GM19395 (cell line): ENCODE measurements around the gene PHACTR2.
"Not testable (repeated sequence)": the region's sequence is repeated elsewhere in the genome, so short reads cannot be mapped to it uniquely, and the experiment has no call there.

Experiments used
- ATAC-seq: cut with Tn5 transposase; IDR thresholded peaks from one replicate; pipeline ENCODE4 v1.9.1; 2021; ENCODE audit warnings: mild to moderate bottlenecking, moderate library complexity; ENCODE audit not compliant: unreplicated experiment

PHACTR2 gene

DNA sequence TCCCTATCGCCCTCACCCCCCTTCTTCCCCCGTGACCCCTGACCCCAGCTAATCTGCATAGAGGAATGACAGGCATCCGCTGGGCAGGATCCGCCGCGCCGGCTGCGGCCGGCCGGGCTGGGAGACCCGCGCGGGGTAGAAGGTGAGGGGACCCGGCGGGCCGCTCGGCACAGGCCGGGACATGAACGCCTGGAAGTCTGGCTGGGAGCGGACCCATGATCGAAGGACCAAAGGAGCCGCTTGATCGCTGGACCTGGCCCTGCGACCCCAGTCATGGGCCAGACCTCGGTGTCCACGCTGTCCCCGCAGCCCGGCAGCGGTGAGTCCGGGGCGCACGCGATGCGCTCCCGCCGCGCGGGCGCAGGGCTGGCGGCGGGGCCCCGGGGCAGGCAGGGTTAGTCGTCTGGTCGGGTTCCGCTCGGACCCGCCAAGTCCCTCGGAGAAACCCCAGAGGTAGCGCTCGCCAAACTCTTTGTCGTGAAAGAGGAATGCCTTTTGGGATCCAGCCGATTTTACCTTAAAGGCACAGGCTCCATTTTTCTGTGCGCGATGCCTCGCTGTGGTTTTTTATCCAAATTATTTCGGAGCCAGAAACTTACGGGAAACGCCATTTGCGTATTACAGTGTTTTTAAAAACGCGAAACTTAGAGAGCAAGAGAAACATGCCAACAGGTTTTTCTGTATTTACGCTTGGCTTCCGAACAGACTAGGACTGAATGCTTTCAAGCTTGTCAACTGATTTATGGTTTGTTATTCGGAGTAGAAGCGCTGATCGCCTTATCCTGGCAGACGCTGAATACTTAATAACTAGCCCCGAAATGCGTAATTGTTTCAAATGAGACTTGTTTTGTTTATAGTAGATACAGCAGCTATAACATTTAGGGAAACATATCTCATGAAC lies at the start of gene PHACTR2:
Gene PHACTR2 (plus strand): TSS at position 75 of the 901 bp plus-strand sequence. CDS start 199 bp downstream, at position 274.
- ATAC-seq = peak; percentile 52

DNA sequence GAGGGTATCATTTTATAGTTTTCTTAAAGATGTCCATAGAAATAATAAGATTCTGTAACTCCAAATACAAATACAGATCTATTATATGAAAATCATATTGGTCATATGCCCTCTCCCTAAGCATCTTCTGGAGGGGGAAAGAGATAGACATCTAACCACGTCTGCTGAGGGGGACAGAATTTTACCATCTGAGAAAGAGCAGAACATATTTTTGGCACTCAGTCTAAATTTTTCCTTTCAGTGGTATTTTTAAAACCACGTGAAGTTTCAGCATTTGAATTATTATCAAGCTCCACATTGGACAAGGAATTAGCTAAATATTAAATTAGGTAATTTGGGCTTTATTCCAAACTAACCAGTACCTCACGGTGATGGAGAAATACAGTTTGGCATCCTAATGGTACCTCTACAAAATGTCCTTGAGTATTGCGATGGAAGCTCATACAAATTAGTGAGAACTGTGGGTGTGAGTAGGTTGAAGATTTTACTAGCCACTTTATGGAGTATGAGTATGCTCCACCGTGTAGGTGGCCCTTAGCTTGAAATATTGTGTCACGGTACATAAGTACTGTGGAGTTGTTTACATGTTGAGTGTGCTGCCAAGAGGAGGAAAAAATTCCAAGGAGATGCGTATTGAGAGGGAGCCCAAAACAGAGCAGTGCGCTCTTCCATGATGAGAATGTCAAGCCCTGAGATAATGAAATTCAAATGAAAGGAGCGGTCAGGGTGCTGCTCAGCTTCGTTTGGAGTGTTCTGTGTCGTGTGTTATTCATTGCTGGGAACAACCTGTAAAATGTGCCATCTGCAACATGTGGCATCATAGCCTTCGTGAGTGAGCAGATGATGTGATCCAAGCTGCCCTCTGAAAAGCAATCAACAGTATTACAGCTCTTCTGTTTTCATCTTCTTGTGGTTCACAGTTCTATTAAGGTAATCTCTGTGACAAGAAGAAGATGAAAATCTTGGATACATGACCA lies 48.4 kb upstream of the PHACTR2 start:
- ATAC-seq = no peak

DNA sequence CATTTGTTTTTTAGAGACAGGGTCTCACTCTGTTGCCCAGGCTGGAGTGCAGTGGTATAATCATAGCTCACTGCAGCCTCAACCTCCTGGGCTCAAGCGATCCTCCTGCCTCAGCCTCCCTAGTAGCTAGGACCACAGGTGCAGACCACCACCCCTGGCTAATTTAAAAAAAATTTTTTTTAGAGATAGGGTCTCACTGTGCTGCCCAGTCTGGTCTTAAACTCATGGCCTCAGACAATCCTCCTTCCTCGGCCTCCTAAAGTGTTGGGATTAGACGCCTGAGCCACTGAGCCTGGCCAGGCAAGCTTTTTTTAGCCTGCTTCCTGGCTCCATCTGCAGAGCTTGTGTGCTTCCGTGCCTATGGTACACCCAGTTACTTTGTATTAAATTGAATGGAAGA lies 46.6 kb upstream of the PHACTR2 start:
- not testable (repeated sequence) for ATAC-seq

DNA sequence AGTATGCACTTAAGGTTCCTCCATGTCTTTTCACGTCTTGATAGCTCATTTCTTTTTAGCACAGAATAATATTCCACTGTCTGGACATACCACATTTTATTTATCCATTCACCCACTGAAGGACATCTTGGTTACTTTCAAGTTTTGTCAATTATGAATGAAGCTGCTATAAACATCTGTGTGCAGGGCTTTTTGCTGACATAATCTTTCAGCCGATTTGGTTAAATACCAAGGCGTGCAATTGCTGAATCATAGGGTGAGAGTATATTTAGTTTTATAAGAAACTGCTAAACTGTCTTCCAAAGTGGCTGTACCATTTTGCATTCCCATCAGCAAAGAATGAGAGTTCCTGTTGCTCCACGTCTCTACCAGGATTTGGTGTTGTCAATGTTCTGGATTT lies 44.9 kb upstream of the PHACTR2 start:
- ATAC-seq = no peak

DNA sequence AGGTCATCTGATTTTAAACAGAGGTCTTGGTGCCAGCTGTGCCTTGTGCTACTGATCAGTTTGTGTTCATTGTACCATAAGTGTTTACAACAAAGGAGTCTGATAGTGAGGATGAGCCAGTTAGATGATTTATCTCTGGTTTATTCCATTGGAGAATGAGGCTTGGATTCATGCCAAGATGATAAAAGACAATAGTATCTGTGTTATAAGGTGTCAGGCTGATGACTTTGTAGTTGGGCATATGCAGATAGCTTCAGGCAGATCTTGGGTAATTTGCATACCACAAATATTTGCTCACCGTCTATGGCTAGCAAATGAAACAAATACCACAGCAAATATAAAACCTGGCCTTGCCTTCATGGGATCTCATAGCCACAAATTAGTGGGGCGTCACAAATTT lies 43.3 kb upstream of the PHACTR2 start:
- ATAC-seq = no peak

DNA sequence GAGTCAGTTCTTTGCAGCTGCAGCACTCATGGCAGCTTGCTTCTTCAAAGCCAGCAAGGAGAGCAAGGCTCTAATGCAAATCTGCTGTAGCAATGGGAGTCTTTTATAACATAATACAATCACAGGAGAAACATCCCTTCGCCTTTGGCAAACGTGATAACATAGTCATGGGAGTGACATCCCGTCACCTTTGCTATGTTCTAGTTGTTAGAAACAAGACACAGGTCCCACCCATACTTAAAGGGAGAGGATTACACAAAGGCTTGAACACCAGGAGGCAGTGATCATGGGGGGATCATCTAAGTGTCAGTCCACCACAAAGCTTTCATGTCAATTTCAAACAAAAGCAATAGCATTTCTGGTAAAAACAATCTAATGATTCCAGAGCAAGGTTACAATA lies 40.1 kb upstream of the PHACTR2 start:
- ATAC-seq = no peak

DNA sequence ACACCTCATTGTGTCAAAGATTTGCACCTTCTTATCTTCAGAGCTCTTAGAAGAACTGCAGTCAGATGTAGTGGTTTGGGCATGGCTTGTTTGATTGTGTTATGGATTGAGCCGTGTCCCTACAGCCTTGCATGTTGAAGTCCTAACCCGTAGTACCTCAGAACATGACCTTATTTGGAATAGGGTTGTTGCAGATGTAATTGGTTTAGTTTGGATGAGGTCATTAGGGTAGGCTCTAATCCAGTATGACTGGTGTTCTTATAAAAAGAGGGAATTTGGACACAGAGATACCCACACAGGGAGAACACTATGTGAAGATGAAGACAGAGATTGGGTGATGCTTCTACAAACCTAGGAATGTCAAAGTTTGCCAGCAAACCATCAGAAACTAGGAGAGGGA lies 35.4 kb upstream of the PHACTR2 start:
- no peak for ATAC-seq

DNA sequence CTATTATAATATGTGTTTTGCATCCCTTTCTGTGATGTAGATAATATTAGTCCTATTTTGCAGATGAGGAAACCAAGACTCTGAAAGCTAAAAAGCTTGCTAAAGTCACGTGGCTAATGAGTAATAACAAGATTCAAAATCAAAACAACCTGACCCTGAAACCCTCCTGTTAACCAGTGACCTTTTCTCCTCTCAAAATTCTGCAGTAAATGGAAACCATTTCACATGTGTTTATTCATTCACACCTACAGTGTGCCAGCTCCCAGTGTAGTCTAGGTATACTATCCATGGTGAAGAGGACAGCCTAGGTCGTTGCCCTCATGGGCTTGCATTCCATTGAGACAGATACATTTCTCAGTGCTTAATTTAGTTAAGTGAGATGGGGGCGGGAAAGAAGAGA lies 30.6 kb upstream of the PHACTR2 start:
- ATAC-seq = peak; percentile 77

DNA sequence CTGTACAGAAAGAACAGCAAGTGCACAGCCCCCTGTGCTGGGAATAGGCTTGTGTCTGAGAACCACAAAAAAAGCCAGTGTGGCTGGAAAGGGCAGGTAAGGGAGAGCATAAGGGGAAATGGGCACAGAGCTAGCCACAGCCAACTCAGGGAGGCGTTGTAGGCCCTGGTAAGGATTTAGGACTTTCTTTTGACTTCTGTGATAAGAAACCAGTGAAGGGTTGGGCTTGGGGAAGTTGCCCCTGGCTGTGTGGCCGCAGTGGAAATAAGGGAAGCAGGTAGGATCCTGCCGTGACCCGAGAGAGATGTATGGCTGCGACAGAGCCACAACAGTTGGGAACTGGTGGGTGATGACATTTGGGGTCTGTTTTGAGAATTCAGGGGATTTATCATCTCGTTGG lies 30.0 kb upstream of the PHACTR2 start:
- no peak for ATAC-seq

DNA sequence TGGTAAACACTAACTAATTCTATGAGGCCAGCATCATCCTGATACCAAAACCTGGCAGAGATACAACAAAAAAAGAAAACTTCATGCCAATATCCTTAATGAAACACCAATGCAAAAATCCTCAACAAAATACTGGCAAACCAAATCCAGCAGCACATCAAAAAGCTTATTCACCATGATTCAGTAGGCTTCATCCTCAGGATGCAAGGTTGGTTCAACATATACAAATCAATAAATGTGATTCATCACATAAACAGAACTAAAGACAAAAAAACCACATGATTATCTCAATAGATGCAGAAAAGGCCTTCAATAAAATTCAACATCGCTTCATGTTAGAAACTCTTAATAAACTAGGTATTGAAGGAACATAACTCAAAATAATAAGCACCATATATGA lies 28.4 kb upstream of the PHACTR2 start:
- ATAC-seq = not testable (repeated sequence)

DNA sequence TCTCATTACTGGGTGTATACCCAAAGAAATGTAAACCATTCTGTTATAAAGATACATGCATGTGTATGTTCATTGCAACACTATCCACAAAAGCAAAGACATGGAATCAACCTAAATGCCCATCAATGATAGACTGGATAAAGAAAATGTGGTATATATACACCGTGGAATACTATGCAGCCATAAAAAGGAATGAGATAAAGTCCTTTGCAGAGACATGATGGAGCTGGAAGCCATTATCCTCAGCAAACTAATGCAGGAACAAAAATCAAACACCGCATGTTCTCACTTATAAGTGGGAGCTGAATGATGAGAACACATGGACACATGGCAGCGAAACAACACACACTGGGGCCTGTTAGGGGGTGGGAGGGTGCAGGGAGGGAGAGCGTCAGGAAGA lies 26.4 kb upstream of the PHACTR2 start:
- not testable (repeated sequence) for ATAC-seq

DNA sequence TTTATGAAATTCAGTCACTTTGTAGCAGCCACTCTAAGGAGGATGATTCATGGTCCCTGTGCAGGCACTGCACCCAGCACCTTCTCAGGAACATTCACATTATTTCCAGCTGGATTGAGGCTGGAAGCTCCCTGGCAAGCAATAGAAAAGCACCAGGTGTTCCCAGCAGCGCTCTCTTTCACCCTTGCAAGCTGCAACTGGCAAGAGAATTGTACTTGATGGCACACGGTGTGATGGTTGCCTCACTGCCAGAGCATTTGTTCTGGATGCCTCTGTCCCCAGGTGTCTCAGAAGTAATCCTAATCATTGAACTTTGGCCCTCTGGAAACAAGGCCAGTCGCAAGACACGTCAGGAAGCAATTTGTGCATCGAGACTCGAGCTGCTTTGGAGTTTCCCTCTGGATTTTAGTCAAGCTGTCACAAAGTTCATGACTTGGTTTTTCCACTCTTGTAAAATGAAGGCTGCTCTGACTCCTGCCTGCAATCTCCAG lies 24.9 kb upstream of the PHACTR2 start:
- ATAC-seq = no peak

DNA sequence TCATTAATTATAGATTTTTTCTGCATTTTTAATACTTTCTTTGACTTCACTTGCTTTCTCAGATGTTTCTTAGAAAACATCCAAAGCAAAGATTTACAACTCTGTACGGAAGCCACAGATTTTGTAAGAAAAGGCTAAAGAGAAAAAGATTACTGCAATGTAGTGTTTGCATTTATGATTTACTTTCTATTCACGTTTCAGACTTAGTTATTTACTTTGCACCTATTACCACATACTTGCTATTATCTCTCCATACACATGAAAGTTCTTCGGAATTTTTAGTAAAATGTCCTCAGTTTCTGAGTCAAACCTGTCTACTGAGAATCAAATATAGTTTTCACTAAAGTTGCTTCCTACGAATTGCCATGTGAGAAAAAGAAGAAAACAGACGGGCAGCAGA lies 22.2 kb upstream of the PHACTR2 start:
- no peak for ATAC-seq

DNA sequence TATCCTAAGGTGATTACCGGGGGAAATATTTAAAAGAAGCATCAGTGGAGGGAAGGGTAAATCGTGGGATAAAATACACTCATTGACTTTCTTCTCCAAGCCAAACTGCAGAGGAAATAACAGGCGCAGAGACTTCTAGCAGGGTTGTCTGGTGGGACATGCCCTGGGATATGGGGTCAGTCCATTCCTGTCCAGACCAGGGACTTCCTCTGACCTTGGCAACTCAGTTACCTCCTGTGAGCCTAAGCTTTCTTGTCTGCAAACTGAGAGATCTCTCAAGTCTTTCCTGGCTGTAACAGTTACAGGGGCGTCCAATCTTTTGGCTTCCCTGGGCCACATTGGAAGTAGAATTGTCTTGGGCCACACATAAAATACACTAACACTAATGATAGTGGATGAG lies 21.7 kb upstream of the PHACTR2 start:
- no peak for ATAC-seq

DNA sequence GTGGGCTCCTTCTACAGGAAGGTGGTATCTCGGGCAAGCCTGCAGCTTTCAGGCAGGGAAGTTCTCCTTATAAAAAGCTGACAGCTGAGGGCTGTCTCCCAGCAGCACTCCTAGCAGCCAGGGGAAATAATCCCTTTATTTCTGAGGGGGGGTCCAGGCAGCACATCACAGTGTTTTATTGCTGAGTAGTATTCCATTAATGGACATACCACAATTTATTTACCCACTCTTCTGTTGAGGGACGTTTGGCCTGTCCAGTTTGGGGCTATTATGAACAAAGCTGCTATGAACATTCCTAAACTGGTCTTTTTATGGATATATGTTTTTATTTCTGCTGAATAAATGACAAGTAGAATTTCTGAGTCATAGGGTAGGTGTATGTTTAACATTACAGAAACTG lies 20.0 kb upstream of the PHACTR2 start:
- no peak for ATAC-seq

DNA sequence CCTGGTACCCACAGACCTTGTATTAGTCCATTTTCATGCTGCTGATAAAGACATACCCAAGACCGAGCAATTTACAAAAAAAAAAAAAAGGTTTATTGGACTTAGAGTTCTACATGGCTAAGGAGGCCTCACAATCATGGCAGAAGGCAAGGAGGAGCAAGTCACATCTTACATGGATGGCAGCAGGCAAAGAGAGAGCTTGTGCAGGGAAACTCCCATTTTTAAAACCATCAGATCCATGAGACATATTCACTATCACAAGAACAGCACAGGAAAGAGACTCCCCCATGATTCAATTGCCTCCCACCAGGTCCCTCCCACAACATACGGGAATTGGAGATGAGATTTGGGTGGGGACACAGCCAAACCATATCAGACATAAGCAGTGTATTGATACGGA lies 17.6 kb upstream of the PHACTR2 start:
- ATAC-seq = not testable (repeated sequence)

DNA sequence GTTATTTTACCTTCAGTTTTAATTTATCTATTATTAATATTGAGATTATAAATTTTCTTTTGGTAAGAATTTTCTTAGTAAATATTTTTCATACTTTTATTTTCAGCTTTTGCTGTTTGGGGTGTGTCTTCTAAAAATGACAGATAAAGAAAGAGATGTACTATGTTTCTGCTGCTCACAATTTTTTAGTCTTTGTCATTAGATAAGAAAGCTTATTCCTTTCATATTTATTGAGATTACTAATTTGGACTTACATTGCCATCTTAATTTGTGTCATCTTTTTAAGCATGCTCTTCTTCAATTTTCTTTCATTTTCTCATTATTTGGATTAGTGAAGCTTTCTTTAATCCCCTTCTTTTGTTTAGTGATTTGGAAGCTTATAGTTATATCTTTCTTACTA lies 13.6 kb upstream of the PHACTR2 start:
- no peak for ATAC-seq

DNA sequence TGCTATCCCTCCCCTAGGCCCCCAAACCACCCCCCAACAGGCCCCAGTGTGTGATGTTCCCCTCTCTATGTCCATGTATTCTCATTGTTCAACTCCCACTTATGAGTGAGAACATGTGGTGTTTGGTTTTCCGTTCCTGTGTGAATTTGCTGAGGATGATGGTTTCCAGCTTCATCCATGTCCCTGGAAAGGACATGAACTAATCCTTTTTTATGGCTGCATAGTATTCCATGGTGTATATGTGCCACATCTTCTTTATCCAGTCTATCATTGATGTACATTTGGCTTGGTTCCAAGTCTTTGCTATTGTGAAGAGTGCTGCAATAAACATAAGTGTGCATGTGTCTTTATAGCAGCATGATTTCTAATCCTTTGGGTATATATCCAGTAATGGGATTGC lies 11.8 kb upstream of the PHACTR2 start:
- not testable (repeated sequence) for ATAC-seq

DNA sequence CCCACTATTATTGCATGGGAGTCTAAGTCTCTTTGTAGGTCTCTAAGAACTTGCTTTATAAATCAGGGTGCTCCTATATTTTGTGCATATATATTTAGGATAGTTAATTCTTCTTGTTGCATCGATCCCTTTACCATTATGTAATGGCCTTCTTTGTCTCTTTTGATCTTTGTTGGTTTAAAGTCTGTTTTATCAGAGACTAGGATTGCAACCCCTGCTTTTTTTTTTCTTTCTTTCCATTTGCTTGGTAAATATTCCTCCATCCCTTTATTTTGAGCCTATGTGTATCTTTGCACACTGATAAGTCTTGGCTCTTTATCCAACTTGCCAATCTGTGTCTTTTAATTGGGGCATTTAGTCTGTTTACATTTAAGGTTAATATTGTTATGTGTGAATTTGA lies 8.3 kb upstream of the PHACTR2 start:
- not testable (repeated sequence) for ATAC-seq

DNA sequence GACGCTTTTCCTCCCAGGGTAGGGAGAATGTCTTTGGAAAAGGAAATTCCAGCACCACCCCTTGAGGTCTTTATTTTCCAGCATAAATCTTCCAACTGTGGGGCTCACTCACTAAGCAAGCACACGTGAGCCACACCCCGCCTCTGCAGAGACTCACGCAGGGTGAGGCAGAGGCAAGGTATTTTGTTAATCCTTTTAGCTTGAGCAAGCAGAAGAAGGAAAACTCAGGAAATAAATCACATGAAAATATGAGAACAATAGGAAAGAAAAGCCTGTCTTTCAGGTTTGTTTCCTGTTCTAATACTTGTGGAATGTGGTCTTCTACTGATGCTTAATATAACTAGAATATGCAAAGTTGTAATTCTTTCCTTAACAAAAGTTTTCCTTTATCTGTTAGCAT lies 4.1 kb upstream of the PHACTR2 start:
- no peak for ATAC-seq
